ENCODE measurements around the gene NELFA. TPM values are rescaled to one million over a fixed set of nuclear protein-coding genes. Genes with fewer than 3 reads are reported as not detected.

The NELFA gene
- total RNA-seq, 1 donor from 2014 or later, result 32.5 TPM

GRCh38 chr4:1950369-1950768 lies 58.4 kb downstream of the NELFA start:
- TF ChIP-seq, protein P1, sequence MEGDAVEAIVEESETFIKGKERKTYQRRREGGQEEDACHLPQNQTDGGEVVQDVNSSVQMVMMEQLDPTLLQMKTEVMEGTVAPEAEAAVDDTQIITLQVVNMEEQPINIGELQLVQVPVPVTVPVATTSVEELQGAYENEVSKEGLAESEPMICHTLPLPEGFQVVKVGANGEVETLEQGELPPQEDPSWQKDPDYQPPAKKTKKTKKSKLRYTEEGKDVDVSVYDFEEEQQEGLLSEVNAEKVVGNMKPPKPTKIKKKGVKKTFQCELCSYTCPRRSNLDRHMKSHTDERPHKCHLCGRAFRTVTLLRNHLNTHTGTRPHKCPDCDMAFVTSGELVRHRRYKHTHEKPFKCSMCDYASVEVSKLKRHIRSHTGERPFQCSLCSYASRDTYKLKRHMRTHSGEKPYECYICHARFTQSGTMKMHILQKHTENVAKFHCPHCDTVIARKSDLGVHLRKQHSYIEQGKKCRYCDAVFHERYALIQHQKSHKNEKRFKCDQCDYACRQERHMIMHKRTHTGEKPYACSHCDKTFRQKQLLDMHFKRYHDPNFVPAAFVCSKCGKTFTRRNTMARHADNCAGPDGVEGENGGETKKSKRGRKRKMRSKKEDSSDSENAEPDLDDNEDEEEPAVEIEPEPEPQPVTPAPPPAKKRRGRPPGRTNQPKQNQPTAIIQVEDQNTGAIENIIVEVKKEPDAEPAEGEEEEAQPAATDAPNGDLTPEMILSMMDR (IDR thresholded peaks at IDR 0.05), result no peak
- no peaks in the 10 kb centered on the region for H3K4me1 Mint-ChIP-seq (ENCODE audit: unreplicated experiment)
- H3K9me3 Mint-ChIP-seq (ENCODE audit: unreplicated experiment), result no peaks in the 10 kb centered on the region
- H3K27me3 Mint-ChIP-seq (ENCODE audit: unreplicated experiment), result no peaks in the 10 kb centered on the region
- peaks cover 19% of the 10 kb centered on the region for H3K36me3 Mint-ChIP-seq (ENCODE audit: unreplicated experiment)
- no peak for DNase-seq (ENCODE audit: extremely low spot score, unreplicated experiment)
- no peak overlapping the region for H3K4me3 Mint-ChIP-seq (ENCODE audit: unreplicated experiment)
- H3K27ac Mint-ChIP-seq (ENCODE audit: unreplicated experiment), result no peak overlapping the region

DNA sequence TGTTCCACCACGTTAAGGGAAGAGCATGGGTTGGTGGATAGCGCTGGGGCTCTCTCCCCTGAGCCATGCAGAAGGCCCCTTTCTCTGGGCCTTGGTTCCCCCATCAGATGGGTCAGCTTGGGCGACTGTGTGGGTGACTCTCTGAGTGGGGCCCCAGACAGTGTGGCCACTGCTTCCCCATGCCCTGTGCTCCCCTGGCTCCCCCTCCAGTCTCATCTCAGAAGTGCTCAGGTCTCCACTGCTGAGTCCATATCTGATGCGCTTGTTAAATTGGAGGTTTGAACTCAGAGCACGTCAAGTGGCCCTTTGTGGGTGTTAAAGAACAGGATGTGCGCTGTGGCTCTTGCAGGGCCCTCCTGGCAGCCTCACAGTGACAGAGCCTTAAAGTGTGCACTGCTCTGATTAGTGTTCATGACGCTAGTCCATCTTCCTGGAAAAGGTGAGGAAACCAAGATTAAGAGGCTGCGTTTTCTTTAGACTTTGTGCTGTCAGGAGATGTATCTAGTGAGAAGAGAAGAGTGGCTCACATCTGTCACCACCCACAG lies 59.8 kb downstream of the NELFA start:
- no peak for DNase-seq (ENCODE audit: extremely low spot score, unreplicated experiment)
- H3K9me3 Mint-ChIP-seq (ENCODE audit: unreplicated experiment), result no peaks in the 10 kb centered on the region
- no peaks in the 10 kb centered on the region for H3K4me1 Mint-ChIP-seq (ENCODE audit: unreplicated experiment)
- H3K4me3 Mint-ChIP-seq (ENCODE audit: unreplicated experiment), result no peak overlapping the region
- H3K27ac Mint-ChIP-seq (ENCODE audit: unreplicated experiment), result no peak overlapping the region
- H3K36me3 Mint-ChIP-seq (ENCODE audit: unreplicated experiment), result peaks cover 16% of the 10 kb centered on the region
- H3K27me3 Mint-ChIP-seq (ENCODE audit: unreplicated experiment), result no peaks in the 10 kb centered on the region
- TF ChIP-seq, protein P1 (IDR thresholded peaks at IDR 0.05), result no peak

DNA sequence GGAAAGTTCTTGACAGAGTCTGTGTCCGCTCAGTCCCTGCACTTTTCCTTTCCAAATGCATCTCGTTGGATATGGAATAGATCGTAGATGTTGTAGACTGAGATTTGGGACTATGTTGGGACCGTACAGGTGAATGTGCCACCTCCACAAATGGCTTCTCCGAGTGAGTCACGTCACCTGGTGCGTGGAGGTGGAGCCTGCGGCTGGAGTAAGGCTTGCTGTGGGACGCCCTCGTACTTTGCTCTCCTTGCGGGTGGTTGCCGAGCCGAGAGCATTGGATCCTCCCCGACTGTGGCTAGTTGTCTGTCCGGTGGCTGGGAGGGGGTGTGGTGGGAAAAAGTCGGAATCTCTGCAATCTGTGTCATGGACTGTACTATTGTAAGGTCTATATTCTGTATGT lies 60.5 kb downstream of the NELFA start:
- no peak for DNase-seq (ENCODE audit: extremely low spot score, unreplicated experiment)
- no peaks in the 10 kb centered on the region for H3K9me3 Mint-ChIP-seq (ENCODE audit: unreplicated experiment)
- no peaks in the 10 kb centered on the region for H3K4me1 Mint-ChIP-seq (ENCODE audit: unreplicated experiment)
- no peak overlapping the region for H3K27ac Mint-ChIP-seq (ENCODE audit: unreplicated experiment)
- H3K4me3 Mint-ChIP-seq (ENCODE audit: unreplicated experiment), result no peak overlapping the region
- TF ChIP-seq, protein P1 (IDR thresholded peaks at IDR 0.05), result no peak
- peaks cover 18% of the 10 kb centered on the region for H3K36me3 Mint-ChIP-seq (ENCODE audit: unreplicated experiment)
- H3K27me3 Mint-ChIP-seq (ENCODE audit: unreplicated experiment), result no peaks in the 10 kb centered on the region

DNA sequence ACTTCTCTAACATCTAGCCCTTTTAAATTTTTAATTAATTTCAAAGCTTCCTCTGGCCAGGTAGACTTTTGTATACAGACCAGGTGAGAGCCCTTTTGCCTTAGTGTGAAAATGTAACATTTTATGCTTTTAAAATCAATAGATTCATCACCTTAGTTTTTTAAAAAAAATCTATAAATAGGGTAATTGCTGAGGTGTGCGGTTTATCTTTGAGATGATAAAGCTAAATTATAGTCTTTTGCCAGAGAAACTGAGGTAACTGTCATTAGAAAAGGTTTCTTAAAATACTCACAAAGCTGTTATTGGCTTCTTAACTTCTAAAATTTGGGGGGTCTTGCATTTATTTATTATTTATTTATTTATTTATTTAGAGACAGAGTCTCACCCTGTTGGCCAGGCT lies 62.9 kb downstream of the NELFA start:
- Mint-ChIP-seq H3K27me3 (ENCODE audit: unreplicated experiment) (no peaks in the 10 kb centered on the region), H3K9me3 (ENCODE audit: unreplicated experiment) (no peaks in the 10 kb centered on the region), H3K36me3 (ENCODE audit: unreplicated experiment) (peaks cover 21% of the 10 kb centered on the region), H3K27ac (ENCODE audit: unreplicated experiment) (no peak overlapping the region), H3K4me1 (ENCODE audit: unreplicated experiment) (peaks cover under 1% of the 10 kb centered on the region), H3K4me3 (ENCODE audit: unreplicated experiment) (no peak overlapping the region)
- TF ChIP-seq, protein P1 (IDR thresholded peaks at IDR 0.05), result no peak
- no peak for DNase-seq (ENCODE audit: extremely low spot score, unreplicated experiment)

DNA sequence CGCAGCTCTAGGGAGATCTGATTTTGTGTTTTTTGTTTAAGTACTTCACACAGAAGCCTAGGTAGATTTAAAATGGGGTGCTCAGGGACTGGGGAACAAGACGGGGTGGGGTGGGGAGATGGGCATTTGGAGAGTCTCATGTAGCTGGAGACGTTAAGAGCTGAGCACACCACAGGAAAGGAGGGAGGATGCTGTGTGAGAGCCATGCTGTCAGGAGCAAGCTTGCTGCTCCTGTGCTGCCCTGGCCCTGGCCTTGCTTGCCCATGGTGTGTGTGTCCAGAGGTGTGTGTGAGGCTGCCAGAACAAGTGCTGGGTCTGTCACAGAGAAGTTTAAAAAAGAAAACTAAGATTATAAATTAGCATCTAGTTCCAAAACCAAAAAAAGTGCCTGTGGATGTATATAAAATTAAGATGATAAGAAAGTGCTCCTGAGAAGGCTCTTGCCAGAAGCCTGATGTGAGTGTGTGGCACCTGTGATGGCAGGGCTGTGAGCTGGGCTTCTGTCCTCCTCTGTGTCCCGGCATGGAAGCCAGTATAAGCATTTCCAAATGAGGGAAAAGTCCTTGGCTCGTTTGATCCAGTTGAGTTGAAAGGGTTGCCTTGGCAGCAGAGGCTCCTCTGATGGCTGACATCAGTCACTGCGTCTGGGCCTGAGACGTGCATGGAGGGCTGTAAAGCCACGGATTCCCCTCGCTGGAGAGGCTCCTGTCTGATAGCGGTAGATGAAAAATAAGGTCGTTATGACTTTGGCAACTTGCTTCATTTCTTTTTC lies 63.5 kb downstream of the NELFA start:
- Mint-ChIP-seq H3K4me3 (ENCODE audit: unreplicated experiment) (no peak overlapping the region), H3K27me3 (ENCODE audit: unreplicated experiment) (no peaks in the 10 kb centered on the region), H3K9me3 (ENCODE audit: unreplicated experiment) (no peaks in the 10 kb centered on the region), H3K4me1 (ENCODE audit: unreplicated experiment) (peaks cover 4% of the 10 kb centered on the region), H3K27ac (ENCODE audit: unreplicated experiment) (no peak overlapping the region), H3K36me3 (ENCODE audit: unreplicated experiment) (peaks cover 20% of the 10 kb centered on the region)
- TF ChIP-seq, protein P1 (IDR thresholded peaks at IDR 0.05), result no peak
- DNase-seq (ENCODE audit: extremely low spot score, unreplicated experiment), result no peak
